ENCODE measurements around the gene AATF.

The AATF gene

GRCh38 chr17:36946726-36947091, 2.0 kb upstream of the AATF start:
- H3K4me3 ChIP-seq (ENCODE audit: low read depth, low read length) = no peak overlapping the region
- no peak for TF ChIP-seq MYC (IDR thresholded peaks at IDR 0.05; ENCODE audit: low read depth, low read length)
- TF ChIP-seq CTCF (IDR thresholded peaks at IDR 0.05; ENCODE audit: low read depth, low read length) = no peak
- TF ChIP-seq, protein P1, sequence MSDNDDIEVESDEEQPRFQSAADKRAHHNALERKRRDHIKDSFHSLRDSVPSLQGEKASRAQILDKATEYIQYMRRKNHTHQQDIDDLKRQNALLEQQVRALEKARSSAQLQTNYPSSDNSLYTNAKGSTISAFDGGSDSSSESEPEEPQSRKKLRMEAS (IDR thresholded peaks at IDR 0.05; ENCODE audit: low read depth, low read length) = no peak
- no peak for TF ChIP-seq POLR2A (IDR thresholded peaks at IDR 0.05; ENCODE audit: extremely low read depth, insufficient read length)
- DNase-seq (ENCODE audit: low read depth) = no peak

DNA sequence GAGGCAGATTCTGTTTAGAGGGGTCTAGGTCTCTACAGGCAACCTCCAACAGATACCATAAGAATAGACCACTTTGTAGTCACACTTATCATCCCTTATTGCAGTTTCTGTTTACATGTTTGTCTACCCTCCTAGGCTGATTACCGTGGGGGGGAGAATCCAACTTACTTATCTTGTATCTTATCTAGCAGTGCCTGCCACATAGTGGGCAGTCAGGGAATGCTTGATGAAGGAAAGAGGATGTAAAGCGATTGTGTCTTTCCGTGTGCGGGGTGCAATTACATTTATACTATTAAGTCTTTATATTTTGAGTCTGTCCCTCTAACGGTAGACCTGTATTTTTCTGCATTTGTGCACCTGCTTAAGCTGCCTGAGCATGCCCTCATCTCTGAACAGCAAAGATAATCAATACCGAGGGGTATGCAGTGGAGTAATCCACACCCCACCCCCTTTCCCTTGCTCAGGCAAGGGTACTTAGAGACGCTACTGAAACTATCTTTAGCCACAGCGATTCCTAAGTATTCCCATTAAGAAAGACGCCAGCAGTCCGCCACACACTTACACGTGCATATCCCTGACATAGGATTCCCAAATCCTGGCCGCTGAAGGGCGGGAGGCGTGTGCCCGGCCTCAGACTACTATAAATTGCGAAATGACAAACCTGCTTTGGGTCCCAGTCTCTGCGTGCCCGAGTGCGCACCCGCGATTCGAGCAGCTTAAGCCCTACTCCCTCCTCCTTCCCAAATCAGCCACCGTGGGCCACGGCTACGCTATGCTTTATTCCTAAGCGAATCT, 635 bp upstream of the AATF start:
- TF ChIP-seq POLR2A (IDR thresholded peaks at IDR 0.05; ENCODE audit: extremely low read depth, insufficient read length) (no peak), CTCF (IDR thresholded peaks at IDR 0.05; ENCODE audit: low read depth, low read length) (no peak), MYC (IDR thresholded peaks at IDR 0.05; ENCODE audit: low read depth, low read length) (no peak)
- TF ChIP-seq, protein P1 (IDR thresholded peaks at IDR 0.05; ENCODE audit: low read depth, low read length) = no peak
- DNase-seq (ENCODE audit: low read depth) = peak; percentile 34
- H3K4me3 ChIP-seq (ENCODE audit: low read depth, low read length) = peak overlapping the region; percentile 48

DNA sequence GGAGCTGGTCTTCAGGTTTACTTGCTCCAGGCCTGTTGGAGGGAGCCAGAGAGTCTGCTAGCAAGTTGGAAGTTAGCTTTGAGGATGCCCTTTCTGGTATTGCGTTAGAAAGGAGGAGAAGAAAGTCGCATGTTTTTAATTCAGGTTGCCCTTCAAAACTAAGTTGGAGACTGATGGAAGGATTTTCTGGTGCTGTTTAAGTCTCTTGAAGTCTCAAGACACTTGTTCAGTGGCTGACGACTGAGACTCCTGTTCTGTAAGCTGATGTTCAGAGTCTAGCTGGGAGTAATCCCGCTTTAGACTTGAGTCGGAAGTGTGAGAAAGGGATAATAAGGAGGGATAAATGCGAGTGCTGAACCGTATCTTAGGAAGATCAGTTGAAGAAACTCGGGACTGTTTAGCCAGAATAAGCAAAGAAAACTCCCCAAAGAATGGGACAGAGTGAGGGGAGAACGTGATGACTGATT, 740 bp downstream of the AATF start:
- DNase-seq (ENCODE audit: low read depth) = no peak
- H3K4me3 ChIP-seq (ENCODE audit: low read depth, low read length) = peak overlapping the region; percentile 98
- TF ChIP-seq, protein P1 (IDR thresholded peaks at IDR 0.05; ENCODE audit: low read depth, low read length) = no peak
- no peak for TF ChIP-seq POLR2A (IDR thresholded peaks at IDR 0.05; ENCODE audit: extremely low read depth, insufficient read length)
- no peak for TF ChIP-seq CTCF (IDR thresholded peaks at IDR 0.05; ENCODE audit: low read depth, low read length)
- no peak for TF ChIP-seq MYC (IDR thresholded peaks at IDR 0.05; ENCODE audit: low read depth, low read length)

DNA sequence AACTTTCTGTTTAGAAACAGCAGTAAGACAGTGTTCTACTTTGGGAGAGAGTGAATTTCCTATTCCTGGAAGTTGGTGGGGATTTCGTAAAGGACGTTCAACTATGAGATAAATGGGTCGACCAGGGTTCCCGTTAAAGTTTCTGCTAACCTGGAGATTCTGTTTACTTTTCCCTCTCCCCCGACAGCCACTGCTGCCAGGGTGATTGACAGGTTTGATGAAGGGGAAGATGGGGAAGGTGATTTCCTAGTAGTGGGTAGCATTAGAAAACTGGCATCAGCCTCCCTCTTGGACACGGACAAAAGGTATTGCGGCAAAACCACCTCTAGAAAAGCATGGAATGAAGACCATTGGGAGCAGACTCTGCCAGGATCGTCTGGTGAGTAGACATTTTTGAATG, 1.3 kb downstream of the AATF start:
- TF ChIP-seq CTCF (IDR thresholded peaks at IDR 0.05; ENCODE audit: low read depth, low read length) (no peak), POLR2A (IDR thresholded peaks at IDR 0.05; ENCODE audit: extremely low read depth, insufficient read length) (no peak), MYC (IDR thresholded peaks at IDR 0.05; ENCODE audit: low read depth, low read length) (no peak)
- TF ChIP-seq, protein P1 (IDR thresholded peaks at IDR 0.05; ENCODE audit: low read depth, low read length) = no peak
- peak overlapping the region; percentile 98 for H3K4me3 ChIP-seq (ENCODE audit: low read depth, low read length)
- no peak for DNase-seq (ENCODE audit: low read depth)

DNA sequence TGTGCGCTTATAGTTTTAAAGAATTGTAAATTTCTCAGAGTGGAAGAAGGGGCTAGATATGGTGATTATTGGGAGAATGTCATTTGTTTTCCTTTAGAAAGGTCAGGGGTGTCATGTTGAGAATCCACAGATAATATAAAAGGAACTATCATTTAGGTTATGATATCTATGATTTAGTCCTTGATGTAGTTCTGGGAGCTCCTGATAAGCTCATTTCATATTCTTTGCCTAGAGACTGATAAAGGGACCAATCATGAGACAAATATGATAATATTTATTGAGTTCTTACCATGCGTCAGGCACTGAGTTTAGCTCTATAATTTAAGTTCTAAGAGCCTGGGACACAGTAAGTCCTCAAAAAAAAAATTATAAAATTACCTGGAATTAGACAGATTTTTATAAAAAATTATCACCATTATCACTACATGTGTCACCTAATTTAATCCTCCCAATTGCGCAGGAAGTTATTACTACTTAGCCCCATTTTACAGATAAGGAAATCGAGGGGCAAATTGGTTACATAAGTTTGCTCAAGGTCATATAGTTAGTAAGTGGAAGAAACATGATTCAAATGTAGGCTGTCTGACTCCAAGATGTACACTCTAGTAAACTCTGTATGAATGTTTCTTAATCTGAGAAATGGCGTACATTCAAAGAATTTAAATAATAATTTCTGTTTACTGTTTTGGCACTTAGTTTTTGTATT, 2.5 kb downstream of the AATF start:
- peak overlapping the region; percentile 98 for H3K4me3 ChIP-seq (ENCODE audit: low read depth, low read length)

More for the DNA sequence above, 2.5 kb downstream of the AATF start:
- TF ChIP-seq, protein P1 (IDR thresholded peaks at IDR 0.05; ENCODE audit: low read depth, low read length) = no peak
- no peak for TF ChIP-seq POLR2A (IDR thresholded peaks at IDR 0.05; ENCODE audit: extremely low read depth, insufficient read length)
- TF ChIP-seq CTCF (IDR thresholded peaks at IDR 0.05; ENCODE audit: low read depth, low read length) = no peak
- TF ChIP-seq MYC (IDR thresholded peaks at IDR 0.05; ENCODE audit: low read depth, low read length) = no peak
- DNase-seq (ENCODE audit: low read depth) = no peak

All from NB4 (cell line).